Gastroesophageal sphincter (tissue), 3 donors: ENCODE measurements around the gene CDHR5.

ENCODE experiments used
- POLR2A ChIP-seq, 2 donors: fragments of 450-650 bp; IDR thresholded peaks; one replicate each; pipeline ENCODE4 v1.6.1; 2017; ENCODE audit warnings: antibody characterized with exemption in 2 of 2, mild to moderate bottlenecking in 2 of 2, moderate library complexity in 1 of 2
- TF ChIP-seq, protein P1 (sequence below), 4 experiments: fragments of 200-600 bp in 2 of 4; fragments of 450-650 bp in 2 of 4; sonication (generic) in 1 of 4; IDR thresholded peaks; one replicate each; pipeline ENCODE4 v1.5.1; 2017 to 2019; ENCODE audit warnings: antibody characterized with exemption in 4 of 4, mild to moderate bottlenecking in 2 of 4, moderate library complexity in 2 of 4

DNA sequence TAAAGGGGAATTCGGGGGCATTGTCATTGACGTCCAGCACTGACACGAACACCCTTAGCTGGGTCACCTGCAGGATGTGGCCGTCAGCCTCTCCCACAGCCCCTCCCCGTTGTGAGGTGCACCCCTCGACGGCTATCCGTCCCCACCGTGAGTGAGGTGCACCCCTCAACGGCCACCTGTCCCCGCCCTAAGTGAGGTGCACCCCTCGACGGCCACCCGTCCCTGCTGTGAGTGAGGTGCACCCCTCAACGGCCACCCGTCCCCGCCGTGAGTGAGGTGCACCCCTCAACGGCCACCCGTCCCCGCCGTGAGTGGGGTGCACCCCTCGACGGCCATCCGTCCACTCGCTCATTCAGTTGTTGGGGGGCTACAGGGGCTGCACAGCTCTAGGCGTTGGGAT is 2.9 kb downstream of the CDHR5 start:
- TF ChIP-seq POLR2A (IDR thresholded peaks at IDR 0.05) = no peak
- TF ChIP-seq, protein P1, sequence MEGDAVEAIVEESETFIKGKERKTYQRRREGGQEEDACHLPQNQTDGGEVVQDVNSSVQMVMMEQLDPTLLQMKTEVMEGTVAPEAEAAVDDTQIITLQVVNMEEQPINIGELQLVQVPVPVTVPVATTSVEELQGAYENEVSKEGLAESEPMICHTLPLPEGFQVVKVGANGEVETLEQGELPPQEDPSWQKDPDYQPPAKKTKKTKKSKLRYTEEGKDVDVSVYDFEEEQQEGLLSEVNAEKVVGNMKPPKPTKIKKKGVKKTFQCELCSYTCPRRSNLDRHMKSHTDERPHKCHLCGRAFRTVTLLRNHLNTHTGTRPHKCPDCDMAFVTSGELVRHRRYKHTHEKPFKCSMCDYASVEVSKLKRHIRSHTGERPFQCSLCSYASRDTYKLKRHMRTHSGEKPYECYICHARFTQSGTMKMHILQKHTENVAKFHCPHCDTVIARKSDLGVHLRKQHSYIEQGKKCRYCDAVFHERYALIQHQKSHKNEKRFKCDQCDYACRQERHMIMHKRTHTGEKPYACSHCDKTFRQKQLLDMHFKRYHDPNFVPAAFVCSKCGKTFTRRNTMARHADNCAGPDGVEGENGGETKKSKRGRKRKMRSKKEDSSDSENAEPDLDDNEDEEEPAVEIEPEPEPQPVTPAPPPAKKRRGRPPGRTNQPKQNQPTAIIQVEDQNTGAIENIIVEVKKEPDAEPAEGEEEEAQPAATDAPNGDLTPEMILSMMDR (IDR thresholded peaks at IDR 0.05) = no peak
